CD4-positive, CD25-positive, alpha-beta regulatory T cell (primary cell): Measurements from ENCODE around the gene CASP9. TPM values are rescaled to one million over a fixed set of nuclear protein-coding genes. Genes with fewer than 3 reads are reported as not detected.
A peak's percentile ranks its signal among the peaks of the same experiment; 100 is the strongest.
"Not testable (repeated sequence)": the region's sequence is repeated elsewhere in the genome, so short reads cannot be mapped to it uniquely, and the experiment has no call there.

ENCODE experiments used
- ATAC-seq, 2 donors: fragments of 150-1000 bp; cut with Tn5 transposase; one replicate each; pipeline ENCODE4 v1.10.0; 2021; ENCODE audit warnings: low read depth in 2 of 2, moderate number of reproducible peaks in 2 of 2, moderate library complexity in 1 of 2
- DNase-seq, 3 donors: peaks; one replicate each; pipeline versions ENCODE4 v3.0.0 to v3.0.0-alpha.2; 2012 to 2022; ENCODE audit warnings: mixed read lengths in 1 of 3
- H3K27ac ChIP-seq: one replicate; pipeline ENCODE4 v1.7.0; 2013; ENCODE audit warnings: mild to moderate bottlenecking, low read length; ENCODE audit not compliant: insufficient read depth, poor library complexity, severe bottlenecking
- H3K27me3 ChIP-seq: one replicate; pipeline ENCODE4 v1.7.0; 2013; ENCODE audit warnings: low read length; ENCODE audit not compliant: control insufficient read depth, insufficient read depth
- H3K36me3 ChIP-seq: one replicate; pipeline ENCODE4 v1.7.0; 2013; ENCODE audit warnings: mild to moderate bottlenecking, low read length, moderate library complexity; ENCODE audit not compliant: control insufficient read depth, insufficient read depth
- H3K4me1 ChIP-seq: 2 replicates; pipeline ENCODE4 v1.7.0; 2013; ENCODE audit warnings: mild to moderate bottlenecking, low read length; ENCODE audit not compliant: insufficient read depth, control insufficient read depth, poor library complexity, severe bottlenecking
- H3K4me3 ChIP-seq: one replicate; pipeline ENCODE4 v1.7.0; 2013; ENCODE audit warnings: low read depth, mild to moderate bottlenecking, low read length, moderate library complexity
- H3K9me3 ChIP-seq, 2 experiments: 1 replicate in 1 of 2; 2 replicates in 1 of 2; pipeline ENCODE4 v1.7.0; 2013; ENCODE audit warnings: low read length in 2 of 2, mild to moderate bottlenecking in 1 of 2, moderate library complexity in 1 of 2; ENCODE audit not compliant: control insufficient read depth in 2 of 2
- H3K27ac Mint-ChIP-seq, 3 donors: one replicate each; pipeline ENCODE4 v1.8.0; 2020 to 2022; ENCODE audit warnings: mild to moderate bottlenecking in 3 of 3, mixed read lengths in 3 of 3, moderate library complexity in 2 of 3
- H3K27me3 Mint-ChIP-seq: one replicate; pipeline ENCODE4 v1.8.0; 2022; ENCODE audit warnings: mild to moderate bottlenecking, mixed read lengths
- H3K36me3 Mint-ChIP-seq: one replicate; pipeline ENCODE4 v1.8.0; 2020; ENCODE audit warnings: mixed read lengths
- H3K4me1 Mint-ChIP-seq, 4 donors: one replicate each; pipeline ENCODE4 v1.8.0; 2020 to 2022; ENCODE audit warnings: mixed read lengths in 4 of 4, mild to moderate bottlenecking in 1 of 4
- H3K4me3 Mint-ChIP-seq, 4 donors: one replicate each; pipeline ENCODE4 v1.8.0; 2020 to 2022; ENCODE audit warnings: mild to moderate bottlenecking in 4 of 4, mixed read lengths in 4 of 4, moderate library complexity in 3 of 4
- H3K9me3 Mint-ChIP-seq, 7 donors: one replicate each; pipeline ENCODE4 v1.8.0; 2020 to 2022; ENCODE audit warnings: mixed read lengths in 7 of 7, mild to moderate bottlenecking in 3 of 7, moderate library complexity in 2 of 7
- polyA plus RNA-seq, 4 donors: library from polyadenylated mRNA; unstranded; fragments of 300-500 nt; fragmentation: Illumina TruSeq; gene quantifications; one replicate each; pipeline ENCODE4 v1.2.3, GENCODE V29; 2021
- total RNA-seq: library from RNA; stranded (reverse); gene quantifications from one replicate; pipeline ENCODE4 v1.2.3, GENCODE V29; 2022

Gene CASP9
- total and polyA plus RNA-seq, 5 donors from 2014 or later = 5.8 to 11.7 (median 7.8) TPM

DNA sequence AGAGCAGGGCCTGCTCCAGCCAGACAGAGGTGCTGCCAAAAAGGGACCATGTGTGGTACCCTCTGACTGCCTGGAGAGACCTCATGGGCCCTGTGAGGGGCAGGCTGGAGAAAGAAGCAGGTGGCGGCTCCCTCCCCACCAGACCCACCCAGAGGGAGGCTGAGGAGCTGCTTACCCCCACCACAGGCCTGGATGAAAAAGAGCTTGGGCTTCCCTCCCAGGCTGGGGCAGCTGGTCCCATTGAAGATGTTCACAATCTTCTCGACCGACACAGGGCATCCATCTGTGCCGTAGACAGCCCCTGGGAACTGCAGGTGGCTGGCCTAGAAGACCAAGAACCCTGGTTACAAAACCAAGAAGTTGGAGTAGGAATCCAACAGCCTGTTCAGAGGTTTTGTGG lies 19.6 kb downstream of the CASP9 start:
- Histone ChIP-seq H3K4me3 (no peak overlapping the region), H3K9me3 (no peaks in the 10 kb centered on the region), H3K36me3 (peaks cover 7% of the 10 kb centered on the region), H3K27ac (no peak overlapping the region), H3K4me1 (no peaks in the 10 kb centered on the region), H3K27me3 (no peaks in the 10 kb centered on the region)
- no peak for DNase-seq
- Mint-ChIP-seq H3K4me1 (peaks cover 0 to 7% (median 3%) of the 10 kb centered on the region in 4 donors), H3K27ac (no peak overlapping the region), H3K9me3 (no peaks in the 10 kb centered on the region), H3K4me3 (no peak overlapping the region), H3K36me3 (peaks cover 8% of the 10 kb centered on the region), H3K27me3 (no peaks in the 10 kb centered on the region)
- ATAC-seq = no peak

DNA sequence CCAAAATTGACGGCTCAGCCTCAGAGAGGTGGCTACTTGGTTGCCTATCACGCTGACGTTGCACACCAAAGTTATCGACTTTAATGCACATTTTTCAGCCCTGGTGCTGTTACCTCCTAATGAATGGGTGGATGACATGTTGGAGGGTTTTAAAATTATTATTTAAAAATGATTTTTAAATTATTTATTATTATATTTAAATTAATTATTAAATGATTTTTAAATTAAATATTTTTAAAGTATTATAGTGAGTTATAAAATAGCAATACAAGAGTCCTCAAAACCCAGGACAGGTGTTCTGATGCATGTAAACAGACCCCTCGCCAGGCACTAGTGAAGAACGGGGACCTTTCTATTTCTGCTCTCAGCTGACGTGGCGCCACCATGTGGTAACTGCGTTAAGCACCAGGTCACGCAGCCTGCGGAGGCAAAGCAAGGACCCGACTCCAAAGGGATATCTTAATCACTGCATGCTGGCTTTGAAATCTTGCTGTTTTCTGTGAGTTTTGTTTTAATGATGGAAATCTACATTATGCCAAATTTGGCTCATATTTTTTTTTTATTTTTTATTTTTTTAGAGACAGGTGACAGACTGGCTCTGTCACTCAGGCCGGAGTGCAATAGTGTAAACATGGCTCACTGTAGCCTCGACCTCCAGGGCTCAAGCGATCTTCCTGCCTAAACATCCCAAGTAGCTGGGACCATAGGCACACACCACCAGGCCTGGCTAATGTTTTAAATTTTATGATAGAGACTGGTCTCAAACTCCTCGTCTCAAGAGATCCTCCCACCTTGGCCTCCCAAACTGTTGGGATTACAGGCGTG lies 22.6 kb downstream of the CASP9 start:
- Histone ChIP-seq H3K4me1 (no peaks in the 10 kb centered on the region), H3K9me3 (no peaks in the 10 kb centered on the region), H3K27ac (no peak overlapping the region), H3K36me3 (peaks cover 7% of the 10 kb centered on the region), H3K4me3 (no peak overlapping the region), H3K27me3 (no peaks in the 10 kb centered on the region)
- peaks cover 17% of the 10 kb centered on the region for H3K36me3 Mint-ChIP-seq
- peaks cover 0 to under 1% (median 0%) of the 10 kb centered on the region in 4 donors for H3K4me1 Mint-ChIP-seq
- ATAC-seq = peak in 1 of 2 donors; percentile 40
- no peaks in the 10 kb centered on the region for H3K9me3 Mint-ChIP-seq
- H3K4me3 Mint-ChIP-seq = no peak overlapping the region
- peak in 2 of 3 donors; percentile 21 to 64 for DNase-seq
- no peaks in the 10 kb centered on the region for H3K27me3 Mint-ChIP-seq
- no peak overlapping the region for H3K27ac Mint-ChIP-seq

DNA sequence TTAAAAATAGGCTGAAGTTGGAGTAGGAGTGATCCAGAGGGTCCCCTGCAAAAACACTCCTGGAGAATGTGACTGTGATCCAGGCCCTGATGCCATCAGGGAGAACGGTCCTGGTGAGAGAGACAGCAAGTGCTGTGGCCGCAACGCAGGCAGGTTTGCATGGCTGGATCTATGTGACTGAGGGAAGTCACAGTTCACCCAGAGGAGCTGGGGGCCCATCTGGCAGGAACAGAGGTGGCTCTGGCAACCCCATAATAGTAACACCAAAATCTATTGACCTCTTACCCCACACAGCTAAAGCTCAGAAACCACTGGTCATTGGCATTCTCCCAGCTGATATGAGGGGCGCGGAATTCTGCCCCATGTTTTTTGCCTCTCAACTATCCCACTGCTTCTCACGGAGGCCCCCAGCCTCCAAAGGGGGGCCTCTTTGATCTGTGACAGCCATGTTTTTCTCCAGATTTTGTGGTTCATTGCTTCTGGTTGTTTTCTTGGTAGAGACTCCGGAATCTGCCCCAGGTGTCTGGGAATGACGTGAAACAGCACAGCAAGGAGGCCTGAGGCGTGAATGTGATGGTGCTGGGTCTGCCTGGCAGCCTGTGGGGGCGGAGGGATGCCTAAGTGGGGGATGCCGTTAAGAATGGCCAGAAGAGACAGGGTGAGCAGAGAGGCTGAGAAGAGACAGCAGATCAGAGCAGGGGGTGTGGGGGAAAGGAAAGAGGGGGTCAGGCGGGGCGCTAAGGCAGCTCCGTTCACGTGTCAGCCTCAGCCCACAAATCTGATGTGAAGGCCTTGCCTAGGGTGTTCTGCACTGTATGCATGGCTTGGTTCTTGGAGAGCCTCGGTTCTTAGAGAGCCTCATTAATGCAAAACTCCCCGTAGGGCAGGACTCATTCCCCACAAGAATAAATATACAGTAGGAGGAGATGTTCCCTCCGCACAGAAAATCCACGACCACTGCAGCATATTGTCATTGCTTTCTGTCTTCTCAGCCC lies 23.5 kb downstream of the CASP9 start:
- no peak overlapping the region for H3K4me3 Mint-ChIP-seq
- Histone ChIP-seq H3K4me3 (no peak overlapping the region), H3K9me3 (no peaks in the 10 kb centered on the region), H3K27me3 (no peaks in the 10 kb centered on the region), H3K4me1 (no peaks in the 10 kb centered on the region), H3K36me3 (peaks cover 7% of the 10 kb centered on the region), H3K27ac (no peak overlapping the region)
- H3K36me3 Mint-ChIP-seq = peaks cover 26% of the 10 kb centered on the region
- ATAC-seq (no peak), DNase-seq (no peak)
- H3K27me3 Mint-ChIP-seq = no peaks in the 10 kb centered on the region
- no peaks in the 10 kb centered on the region for H3K9me3 Mint-ChIP-seq
- peaks cover 0 to 6% (median 0%) of the 10 kb centered on the region in 4 donors for H3K4me1 Mint-ChIP-seq
- no peak overlapping the region for H3K27ac Mint-ChIP-seq

DNA sequence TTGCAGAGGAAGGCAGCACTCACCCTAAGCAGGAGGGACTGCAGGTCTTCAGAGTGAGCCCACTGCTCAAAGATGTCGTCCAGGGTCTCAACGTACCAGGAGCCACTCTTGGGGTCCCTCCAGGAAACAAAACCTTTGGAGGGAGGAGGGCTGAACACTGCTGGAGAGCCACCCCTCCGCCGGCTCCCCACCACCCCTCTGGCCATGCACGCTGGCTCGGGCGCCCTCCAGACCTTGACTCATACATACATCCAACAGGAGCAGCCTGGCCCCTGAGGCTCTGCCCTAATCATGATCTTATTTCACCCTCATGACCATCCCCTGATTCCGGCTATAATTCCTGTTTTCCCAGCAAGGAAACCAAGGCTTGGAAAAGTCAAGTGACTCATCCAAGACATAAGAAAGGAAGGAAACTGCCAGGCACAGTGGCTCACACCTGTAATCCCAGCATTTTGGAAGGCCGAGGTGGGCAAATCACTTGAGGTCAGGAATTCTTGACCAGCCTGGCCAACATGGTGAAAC lies 30.1 kb downstream of the CASP9 start:
- no peaks in the 10 kb centered on the region for H3K4me1 ChIP-seq
- Mint-ChIP-seq H3K4me3 (no peak overlapping the region), H3K27me3 (no peaks in the 10 kb centered on the region), H3K4me1 (peaks cover 0 to 12% (median 7%) of the 10 kb centered on the region in 4 donors), H3K27ac (no peak overlapping the region), H3K9me3 (no peaks in the 10 kb centered on the region), H3K36me3 (peaks cover 42% of the 10 kb centered on the region)
- no peaks in the 10 kb centered on the region for H3K27me3 ChIP-seq
- DNase-seq = no peak
- H3K9me3 ChIP-seq = no peaks in the 10 kb centered on the region
- no peak for ATAC-seq
- no peaks in the 10 kb centered on the region for H3K36me3 ChIP-seq
- no peak overlapping the region for H3K4me3 ChIP-seq
- no peak overlapping the region for H3K27ac ChIP-seq

DNA sequence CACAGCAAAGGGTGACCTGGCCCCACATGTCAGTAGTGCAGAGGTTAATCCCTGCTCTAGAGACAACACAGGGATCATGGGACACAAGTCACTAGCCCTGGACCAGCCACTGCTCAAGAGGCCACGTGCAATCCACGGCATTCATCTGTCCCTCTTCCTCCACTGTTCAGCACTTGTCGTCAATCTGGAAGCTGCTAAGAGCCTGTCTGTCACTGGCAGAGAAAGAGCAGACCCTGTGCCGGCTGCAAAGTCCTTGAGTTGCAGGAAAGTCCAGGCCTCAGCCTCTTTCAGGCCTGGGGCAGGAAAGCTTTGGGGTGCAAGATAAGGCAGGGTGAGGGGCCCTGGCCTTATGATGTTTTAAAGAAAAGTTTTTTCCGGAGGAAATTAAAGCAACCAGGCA lies 31.4 kb downstream of the CASP9 start:
- H3K36me3 ChIP-seq = no peaks in the 10 kb centered on the region
- no peak overlapping the region for H3K27ac ChIP-seq
- Mint-ChIP-seq H3K27ac (no peak overlapping the region), H3K36me3 (peaks cover 41% of the 10 kb centered on the region), H3K4me3 (no peak overlapping the region), H3K9me3 (no peaks in the 10 kb centered on the region), H3K4me1 (peaks cover 0 to 12% (median 7%) of the 10 kb centered on the region in 4 donors), H3K27me3 (no peaks in the 10 kb centered on the region)
- no peak overlapping the region for H3K4me3 ChIP-seq
- no peaks in the 10 kb centered on the region for H3K27me3 ChIP-seq
- DNase-seq = no peak
- H3K9me3 ChIP-seq = no peaks in the 10 kb centered on the region
- H3K4me1 ChIP-seq = no peaks in the 10 kb centered on the region
- ATAC-seq = no peak

DNA sequence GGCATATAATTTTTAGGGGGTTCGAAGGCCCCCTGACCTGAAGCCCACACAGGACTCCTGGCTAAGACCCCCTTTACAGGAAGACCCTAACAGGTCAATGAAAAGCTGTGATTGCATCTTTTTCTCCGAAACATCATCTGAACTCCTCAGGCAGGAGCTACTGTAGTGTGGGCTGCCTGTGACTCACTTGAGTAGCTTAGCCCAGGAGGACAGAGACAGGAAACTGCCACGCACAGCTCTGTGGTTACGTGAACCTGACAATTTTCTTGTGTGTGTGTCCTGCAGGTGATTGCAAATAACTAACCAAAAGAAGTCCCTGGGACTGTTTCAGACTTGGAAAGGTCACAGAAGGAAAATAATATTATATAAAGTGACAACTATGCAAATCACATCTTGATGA lies 33.0 kb downstream of the CASP9 start:
- not testable (repeated sequence) for H3K27me3 Mint-ChIP-seq, H3K27me3 ChIP-seq, H3K4me3 ChIP-seq, H3K9me3 Mint-ChIP-seq, H3K36me3 ChIP-seq, H3K27ac ChIP-seq, H3K4me3 Mint-ChIP-seq, H3K4me1 ChIP-seq, H3K9me3 ChIP-seq
- Mint-ChIP-seq H3K27ac (peak overlapping the region in 2 of 3 donors; percentile 5 to 17), H3K4me1 (peaks cover 0 to 12% (median 5%) of the 10 kb centered on the region in 4 donors), H3K36me3 (peaks cover 47% of the 10 kb centered on the region)
- peak in 1 of 3 donors; percentile 56 for DNase-seq
- peak in 1 of 2 donors; percentile 64 for ATAC-seq

DNA sequence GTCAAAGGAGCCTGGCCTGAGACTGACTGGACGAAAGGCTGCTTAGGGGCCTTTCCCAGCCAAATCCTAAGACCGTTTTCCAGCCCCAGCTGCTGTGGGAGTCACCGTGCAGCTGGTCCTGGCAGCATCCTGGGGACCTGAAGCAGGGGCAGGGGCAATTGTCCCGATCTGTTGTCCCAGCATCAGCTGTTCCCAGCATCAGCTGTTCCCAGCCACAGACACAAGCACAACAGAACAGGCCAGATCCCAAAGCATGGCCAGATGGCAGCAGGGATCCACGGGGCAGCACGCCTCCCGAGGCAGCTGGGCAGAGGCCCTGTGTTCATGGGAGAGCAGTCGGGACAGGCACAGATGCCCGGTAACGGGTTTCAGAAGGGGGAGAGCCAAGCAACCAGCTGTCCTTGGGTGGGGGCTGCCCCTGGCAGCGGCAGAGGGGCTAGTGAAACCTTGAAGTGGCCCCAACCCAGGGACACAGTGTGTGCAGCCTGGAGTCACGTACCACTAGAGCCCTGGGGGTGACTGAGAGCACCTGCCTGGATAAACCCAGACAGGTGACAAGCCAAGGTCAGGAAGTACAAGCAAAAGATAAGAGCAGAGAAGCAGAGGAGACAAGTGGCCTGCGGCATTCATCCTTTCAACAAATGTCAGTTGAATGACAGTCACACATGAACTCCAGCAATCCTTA lies 34.8 kb downstream of the CASP9 start:
- Mint-ChIP-seq H3K9me3 (no peaks in the 10 kb centered on the region), H3K4me3 (no peak overlapping the region), H3K27me3 (no peaks in the 10 kb centered on the region), H3K36me3 (peaks cover 46% of the 10 kb centered on the region), H3K4me1 (peaks cover 0 to 12% (median 4%) of the 10 kb centered on the region in 4 donors), H3K27ac (no peak overlapping the region)
- Histone ChIP-seq H3K9me3 (no peaks in the 10 kb centered on the region), H3K27me3 (no peaks in the 10 kb centered on the region), H3K36me3 (no peaks in the 10 kb centered on the region), H3K4me1 (no peaks in the 10 kb centered on the region), H3K4me3 (no peak overlapping the region), H3K27ac (no peak overlapping the region)
- ATAC-seq = no peak
- DNase-seq = no peak
